GM18526 (cell line): ENCODE results near the gene CYP4F2.

Experiments
- POLR2A ChIP-seq: IDR thresholded peaks from 3 replicates; pipeline ENCODE4 v1.6.1; 2011; ENCODE audit not compliant: insufficient read length; ENCODE audit errors: extremely low read depth

The CYP4F2 gene

DNA sequence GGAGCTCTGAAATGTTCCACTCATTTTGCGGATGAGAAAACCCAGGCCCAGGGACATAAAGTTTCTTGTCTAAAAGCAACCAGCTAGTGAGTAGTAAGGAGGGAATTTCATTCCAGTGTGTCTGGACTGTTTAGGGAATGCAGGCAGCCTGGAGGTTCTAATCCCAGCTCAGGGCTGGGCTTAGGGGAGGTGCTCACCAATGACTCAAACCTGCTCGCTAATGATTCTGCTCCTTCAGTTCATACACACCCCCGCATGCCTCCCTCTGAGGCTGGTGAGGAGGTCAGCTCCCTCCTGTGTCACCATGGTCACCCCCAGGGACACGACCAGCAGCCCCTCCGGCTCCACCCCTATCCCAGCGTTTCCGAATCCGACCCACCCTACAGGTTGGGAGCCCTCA is 34.6 kb downstream of the CYP4F2 start:
- TF ChIP-seq POLR2A: no peak

DNA sequence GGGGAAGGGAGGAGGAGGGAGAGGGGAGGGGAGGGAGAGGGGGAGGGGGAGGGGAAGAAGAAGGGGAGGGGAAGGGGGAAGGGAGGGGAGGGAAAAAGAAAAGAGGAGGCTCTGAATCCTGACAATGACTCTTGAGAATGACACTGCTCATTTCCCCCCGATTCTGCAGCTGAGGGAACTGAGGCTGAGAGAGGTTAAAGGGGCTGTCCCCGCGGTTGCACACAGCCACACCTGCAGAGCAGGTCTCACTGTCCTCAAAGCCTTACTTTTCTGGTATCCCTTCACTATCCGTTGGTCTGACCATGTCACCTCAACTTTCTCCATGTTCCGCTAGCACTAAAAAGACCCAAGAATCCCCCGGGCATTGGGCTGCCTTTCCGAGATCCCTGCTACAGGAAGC is 35.4 kb downstream of the CYP4F2 start:
- TF ChIP-seq POLR2A: no peak

DNA sequence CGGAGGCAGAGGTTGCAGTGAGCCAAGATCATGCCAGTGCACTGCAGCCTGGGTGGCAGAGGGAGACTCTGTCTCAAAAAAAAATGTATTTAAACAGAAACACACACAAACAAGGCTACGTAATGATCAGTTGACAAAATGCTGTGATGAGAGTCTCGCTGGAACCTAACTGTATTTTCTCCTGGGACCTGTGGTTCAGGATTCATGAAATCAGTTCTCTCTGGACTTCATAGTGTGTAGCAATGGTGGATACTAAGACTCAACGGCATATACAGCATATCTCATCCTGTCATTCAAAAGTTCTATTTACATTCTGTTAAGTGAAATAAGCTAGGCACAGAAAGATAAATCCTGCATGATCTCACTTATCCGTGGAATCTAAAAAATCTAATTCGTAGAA is 37.4 kb downstream of the CYP4F2 start:
- TF ChIP-seq POLR2A: no peak

DNA sequence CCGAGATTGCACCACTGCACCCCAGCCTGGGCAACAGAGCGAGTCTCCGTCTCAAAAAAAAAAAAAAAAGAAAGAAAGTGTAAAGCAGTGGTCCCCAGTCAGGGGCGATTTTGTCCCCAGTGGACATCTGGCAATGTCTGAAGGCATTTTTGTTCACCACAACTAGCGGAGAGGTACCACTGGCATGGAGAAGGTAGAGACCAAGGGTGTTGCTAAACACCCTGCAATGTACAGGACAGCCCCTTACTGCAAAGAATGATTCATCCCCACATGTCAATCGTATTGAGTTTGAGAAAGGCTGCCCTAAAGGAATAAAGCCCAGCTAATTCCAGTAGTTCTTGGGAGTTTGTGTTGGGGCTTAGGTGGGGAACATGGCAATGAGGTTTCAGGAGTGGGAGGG is 38.7 kb downstream of the CYP4F2 start:
- no peak for TF ChIP-seq POLR2A

DNA sequence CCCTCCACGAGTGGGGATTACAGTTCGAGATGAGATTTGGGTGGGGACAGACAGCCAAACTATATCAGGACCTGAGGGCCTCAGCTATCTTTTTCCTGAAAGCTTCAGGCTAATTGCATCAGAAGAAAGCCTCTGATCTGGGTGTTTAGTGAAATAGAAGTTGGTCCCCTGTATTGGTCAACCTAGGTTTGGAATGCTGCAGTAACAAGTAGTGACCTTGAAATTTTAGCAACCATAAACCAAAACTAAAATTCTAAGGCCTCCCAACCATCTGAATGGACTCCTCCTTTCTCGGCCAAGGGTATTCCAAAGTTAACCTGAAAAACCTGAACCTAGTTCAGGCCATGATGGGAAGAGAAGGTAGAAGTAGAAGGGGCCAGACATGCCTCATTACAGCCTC is 47.5 kb downstream of the CYP4F2 start:
- no peak for TF ChIP-seq POLR2A

DNA sequence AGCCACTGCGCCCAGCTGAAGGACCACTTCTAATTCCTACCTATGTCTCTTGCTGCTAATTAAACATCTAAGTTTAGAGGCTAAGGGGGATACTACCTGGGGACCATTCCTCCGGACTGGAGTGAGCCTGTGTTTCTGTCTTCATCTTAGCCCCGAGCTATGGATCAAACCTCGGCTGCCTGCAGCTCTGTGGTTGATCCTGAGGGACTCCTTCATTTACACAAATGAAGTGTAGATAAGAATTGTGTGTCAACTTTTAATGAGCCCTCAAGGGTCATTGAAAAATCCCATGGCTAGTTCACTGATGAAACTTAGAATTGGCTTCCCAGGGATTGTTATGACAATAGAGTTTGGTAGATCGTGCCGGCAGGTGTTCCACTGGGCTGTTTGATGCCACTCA is 51.0 kb downstream of the CYP4F2 start:
- no peak for TF ChIP-seq POLR2A

DNA sequence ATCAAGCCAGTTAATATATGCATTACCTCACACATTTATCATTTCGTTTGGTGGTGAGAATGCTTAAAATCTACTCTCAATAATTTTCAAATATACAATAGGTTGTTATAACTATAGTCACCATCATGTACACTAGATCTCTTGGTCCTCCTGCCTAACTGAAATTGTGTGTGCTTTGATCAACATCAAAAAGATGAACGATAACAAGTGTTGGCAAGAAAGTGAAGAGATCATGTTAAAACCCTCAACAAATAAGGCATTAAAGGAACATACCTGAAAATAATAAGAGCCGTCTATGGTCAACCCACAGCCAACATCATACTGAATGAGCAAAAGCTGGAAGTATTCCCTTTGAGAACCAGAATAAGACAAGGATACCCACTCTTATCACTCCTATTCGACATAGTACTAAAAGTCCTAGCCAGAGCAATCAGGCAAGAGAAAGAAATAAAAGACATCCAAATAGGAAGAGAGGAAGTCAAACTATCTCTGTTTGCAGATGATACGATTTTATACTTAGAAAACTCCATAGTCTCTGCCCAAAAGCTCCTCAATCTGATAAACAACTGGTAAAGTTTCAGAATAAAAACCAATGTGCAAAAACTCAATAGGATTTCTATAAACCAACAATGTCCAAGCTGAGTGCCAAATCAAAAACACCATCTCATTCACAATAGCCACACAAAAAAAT is 54.5 kb downstream of the CYP4F2 start:
- TF ChIP-seq POLR2A: no peak

DNA sequence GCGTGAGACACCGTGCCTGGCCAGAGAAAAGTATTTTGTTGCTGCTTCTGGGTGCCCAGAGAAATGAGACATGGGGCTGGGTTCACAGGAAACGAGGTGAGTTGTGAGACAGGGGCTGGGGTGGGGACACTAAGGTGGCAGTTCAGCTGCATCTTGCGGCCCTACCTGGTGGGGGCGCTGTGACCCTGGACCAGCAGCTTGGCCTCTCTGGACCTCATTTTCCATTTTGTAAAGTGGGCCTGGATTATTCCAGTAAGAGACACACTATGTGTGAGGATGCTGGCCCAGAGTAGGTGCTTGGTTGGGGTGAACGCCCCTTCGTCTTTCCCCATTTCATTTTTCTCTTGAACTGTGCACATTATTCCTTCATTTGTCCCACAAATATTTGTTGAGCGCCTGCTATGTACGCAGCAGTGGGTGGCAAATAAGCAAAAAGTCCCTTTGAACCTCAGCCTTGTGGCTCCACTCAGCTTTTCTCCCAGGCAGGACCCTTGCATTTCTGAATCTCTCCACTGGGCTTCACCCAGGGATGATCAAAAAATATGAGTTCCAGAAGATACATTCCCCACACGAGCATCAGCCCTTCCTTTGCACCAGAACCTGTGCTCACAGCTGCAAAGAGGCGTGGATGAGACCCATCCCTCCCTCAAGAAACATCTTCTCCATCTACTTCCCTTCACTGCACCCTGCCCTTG is 55.9 kb downstream of the CYP4F2 start:
- no peak for TF ChIP-seq POLR2A

DNA sequence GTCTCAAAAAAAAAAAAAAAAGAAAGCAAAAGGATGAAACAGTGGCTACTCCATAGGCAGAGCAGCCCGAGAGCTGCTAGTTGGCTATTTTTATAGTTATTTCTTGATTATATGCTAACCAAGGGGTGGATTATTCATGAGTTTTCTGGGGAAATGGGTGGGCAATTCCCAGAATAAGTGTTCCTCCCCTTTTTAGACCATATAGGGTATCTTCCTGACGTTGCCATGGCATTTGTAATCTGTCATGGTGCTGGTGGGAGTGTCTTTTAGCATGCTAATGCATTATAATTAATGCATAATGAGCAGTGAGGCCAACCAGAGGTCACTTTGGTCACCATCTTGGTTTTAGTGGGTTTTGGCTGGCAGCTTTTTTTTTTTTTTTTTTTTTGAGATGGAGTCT is 57.0 kb downstream of the CYP4F2 start:
- TF ChIP-seq POLR2A: no peak

DNA sequence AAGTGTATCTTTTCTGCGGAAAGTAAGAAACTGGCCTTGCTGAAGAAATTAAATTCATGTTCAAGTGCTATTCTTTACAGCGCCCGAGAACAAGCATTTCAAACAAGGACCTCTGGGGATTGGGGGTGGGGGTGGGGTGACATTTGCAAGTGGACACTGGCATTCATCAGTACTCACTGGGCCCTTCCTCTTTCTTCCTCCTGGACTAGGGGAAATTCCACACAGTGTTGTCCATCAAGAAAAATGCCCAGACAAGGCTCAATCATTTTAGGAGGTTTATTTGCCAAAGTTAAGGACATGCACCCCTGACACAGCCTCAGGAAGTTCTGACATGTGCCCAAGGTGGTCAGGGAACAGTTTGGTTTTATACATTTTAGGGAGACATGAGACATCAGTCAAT is 59.5 kb downstream of the CYP4F2 start:
- no peak for TF ChIP-seq POLR2A

DNA sequence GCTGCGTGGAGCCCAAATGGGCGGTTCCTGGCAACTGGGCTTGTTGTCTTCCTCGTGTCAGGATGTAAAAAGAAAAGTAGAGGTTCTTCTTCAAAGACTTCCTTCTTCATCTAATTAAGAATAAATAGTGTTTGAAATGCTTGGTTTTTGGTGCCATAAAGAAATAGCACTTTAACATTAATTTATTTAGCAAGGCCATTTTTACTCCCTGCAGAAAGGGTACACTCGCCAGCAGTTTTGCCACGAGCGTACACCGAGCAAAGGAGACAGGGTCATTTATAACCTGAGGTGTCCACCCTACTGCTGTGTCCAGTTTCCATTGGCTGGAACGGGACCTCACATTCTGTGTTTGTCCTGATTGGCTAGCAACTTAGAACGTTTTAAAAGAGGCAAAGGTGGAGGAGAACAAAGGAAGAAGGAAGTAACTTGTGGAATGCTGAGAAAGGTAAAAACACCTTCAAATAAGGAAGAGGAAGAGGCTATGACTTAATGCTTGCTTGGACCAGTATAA is 60.6 kb downstream of the CYP4F2 start:
- TF ChIP-seq POLR2A: no peak

DNA sequence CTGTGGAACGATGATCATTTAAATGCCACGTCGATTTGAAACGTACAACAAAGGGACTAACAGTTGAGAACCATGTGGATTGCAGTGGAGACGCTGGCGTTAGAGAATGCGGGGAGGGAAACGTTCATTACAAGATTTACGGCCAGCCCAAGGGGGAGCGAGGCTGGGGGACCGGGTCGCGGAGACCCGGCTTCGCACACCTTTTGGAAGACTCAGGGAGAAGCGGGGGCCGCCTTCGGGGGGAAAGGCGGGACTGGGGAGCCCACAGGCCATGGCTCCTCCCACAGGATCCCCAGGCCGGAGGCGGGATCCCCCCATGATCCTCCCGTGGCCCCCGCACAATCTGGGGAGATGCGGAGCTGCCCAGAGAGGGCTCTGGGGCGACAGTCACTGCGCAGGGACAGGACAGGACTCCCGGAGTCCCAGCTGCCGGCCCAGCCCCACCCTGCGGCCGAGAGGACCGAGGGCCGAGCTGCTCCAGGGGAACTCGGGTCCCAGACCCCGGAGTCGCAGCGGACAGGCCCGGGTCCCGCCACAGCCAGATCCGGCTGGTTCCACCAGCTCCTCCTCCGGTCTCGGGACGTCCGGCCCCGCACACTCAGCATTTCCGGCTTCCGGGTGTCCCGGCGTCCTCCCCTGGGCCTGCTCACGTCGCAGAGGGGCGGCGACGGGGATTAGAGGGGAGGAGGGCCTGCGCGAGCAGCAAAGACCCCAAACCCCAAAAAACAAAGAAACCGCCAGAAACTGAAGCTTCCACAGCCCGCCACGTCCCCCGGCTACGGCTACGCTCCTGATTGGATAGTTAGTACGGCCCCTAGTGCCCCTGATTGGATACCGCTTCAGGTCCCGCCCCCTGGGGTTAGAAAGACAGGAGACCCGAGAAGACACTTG is 61.3 kb downstream of the CYP4F2 start:
- TF ChIP-seq POLR2A: peak; percentile 86

DNA sequence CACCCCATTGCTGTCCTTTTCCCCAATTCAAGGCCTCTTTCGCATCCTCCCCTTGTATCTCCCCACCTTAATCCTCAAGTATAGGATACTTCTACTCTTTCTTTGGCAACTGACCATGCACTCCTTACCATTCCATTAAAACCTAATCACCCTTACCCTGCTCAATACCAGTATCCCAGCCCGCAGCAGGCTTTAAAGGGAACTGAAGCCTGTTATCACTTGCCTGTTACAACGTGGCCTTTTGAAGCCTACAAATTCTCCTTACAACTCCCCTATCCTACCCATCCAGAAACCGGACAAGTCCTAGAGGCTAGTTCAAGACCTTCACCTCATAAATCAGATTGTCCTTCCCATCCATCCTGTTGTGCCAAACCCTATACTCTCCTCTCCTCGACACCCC is 66.2 kb downstream of the CYP4F2 start:
- TF ChIP-seq POLR2A: no peak

DNA sequence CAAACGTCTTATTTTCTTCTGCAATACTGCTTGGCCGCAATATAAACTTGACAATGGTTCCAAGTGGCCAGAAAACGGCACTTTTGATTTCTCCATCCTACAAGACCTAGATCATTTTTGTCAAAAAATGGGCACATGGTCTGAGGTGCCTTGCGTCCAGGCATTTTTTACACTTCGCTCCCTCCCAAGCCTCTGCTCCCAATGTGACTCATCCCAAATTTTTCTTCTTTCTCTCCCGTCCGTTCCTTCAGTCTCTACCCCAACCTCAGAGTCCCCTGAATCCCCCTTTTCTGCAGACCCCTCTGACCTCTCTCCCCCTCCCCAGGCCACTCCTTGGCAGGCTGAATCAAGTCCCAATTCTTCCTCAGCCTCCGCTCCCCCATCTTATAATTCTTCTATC is 68.1 kb downstream of the CYP4F2 start:
- no peak for TF ChIP-seq POLR2A

DNA sequence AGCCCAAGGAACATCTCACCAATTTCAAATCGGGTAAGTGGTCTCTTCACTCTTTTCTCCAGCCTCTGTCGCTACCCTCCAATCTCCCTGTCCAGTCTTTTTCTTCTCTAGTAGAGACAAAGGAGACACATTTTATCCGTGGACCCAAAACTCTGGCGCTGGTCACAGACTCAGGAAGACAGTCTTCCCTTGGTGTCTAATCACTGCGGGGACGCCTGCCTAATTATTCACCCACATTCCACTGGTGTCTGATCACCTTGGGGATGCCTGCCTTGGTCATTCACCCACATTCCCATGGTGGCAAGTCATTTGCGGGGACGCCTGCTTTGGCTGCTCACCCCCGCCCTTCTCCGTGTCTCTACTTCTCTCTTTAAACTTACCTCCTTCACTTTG is 68.6 kb downstream of the CYP4F2 start:
- no peak for TF ChIP-seq POLR2A

DNA sequence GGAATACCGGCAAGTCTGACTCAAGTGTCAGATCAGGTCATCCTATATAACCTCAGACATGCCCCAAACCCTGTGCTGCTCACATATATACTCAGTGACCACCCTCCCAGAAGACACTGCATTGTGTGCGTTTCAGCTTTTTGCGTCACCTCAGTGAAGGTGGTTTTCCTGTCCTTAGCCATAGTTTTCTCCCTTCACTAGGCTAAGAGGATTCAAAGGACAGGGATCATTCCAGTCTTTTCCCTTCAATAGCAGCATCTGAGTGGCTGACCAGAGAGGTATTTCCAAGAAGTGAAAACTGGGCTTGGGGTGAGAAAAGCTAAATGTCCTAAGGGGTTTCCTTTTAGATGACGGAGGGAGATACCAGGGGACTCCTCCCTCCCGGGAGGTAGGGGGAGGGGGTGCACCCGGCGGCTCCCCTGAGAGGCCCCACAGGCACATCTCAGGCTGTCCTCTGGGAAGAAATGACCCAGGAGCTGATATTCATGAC is 69.7 kb downstream of the CYP4F2 start:
- TF ChIP-seq POLR2A: no peak
